Naive B cell (primary cell): ENCODE data around the gene CLSTN3. TPM values are rescaled to one million over a fixed set of nuclear protein-coding genes. Genes with fewer than 3 reads are reported as not detected.

ENCODE experiments used
- ATAC-seq, 2 donors: fragments of 150-1000 bp; cut with Tn5 transposase; 2 replicates each; pipeline ENCODE4 v1.10.0; 2021; ENCODE audit warnings: low read depth in 2 of 2, mild to moderate bottlenecking in 2 of 2, moderate library complexity in 2 of 2
- DNase-seq: peaks from one replicate; pipeline ENCODE4 v3.0.0; 2022
- H3K27ac Mint-ChIP-seq, 6 donors: one replicate each; pipeline ENCODE4 v1.8.0; 2020 to 2022; ENCODE audit warnings: mild to moderate bottlenecking in 6 of 6, mixed read lengths in 6 of 6, moderate library complexity in 5 of 6, inconsistent platforms in 2 of 6
- H3K27me3 Mint-ChIP-seq, 3 donors: one replicate each; pipeline ENCODE4 v1.8.0; 2021 to 2022; ENCODE audit warnings: mixed read lengths in 3 of 3, mild to moderate bottlenecking in 1 of 3
- H3K36me3 Mint-ChIP-seq, 2 donors: one replicate each; pipeline ENCODE4 v1.8.0; 2020 to 2022; ENCODE audit warnings: mixed read lengths in 2 of 2, inconsistent platforms in 1 of 2, mild to moderate bottlenecking in 1 of 2
- H3K4me1 Mint-ChIP-seq, 3 donors: one replicate each; pipeline ENCODE4 v1.8.0; 2020 to 2022; ENCODE audit warnings: mixed read lengths in 3 of 3, inconsistent platforms in 1 of 3, mild to moderate bottlenecking in 1 of 3, moderate library complexity in 1 of 3
- H3K4me3 Mint-ChIP-seq, 8 donors: one replicate each; pipeline ENCODE4 v1.8.0; 2020 to 2022; ENCODE audit warnings: mild to moderate bottlenecking in 8 of 8, mixed read lengths in 8 of 8, moderate library complexity in 8 of 8, inconsistent platforms in 2 of 8
- H3K9me3 Mint-ChIP-seq, 7 donors: one replicate each; pipeline ENCODE4 v1.8.0; 2020 to 2022; ENCODE audit warnings: mixed read lengths in 7 of 7, mild to moderate bottlenecking in 5 of 7, inconsistent platforms in 2 of 7, moderate library complexity in 1 of 7
- polyA plus RNA-seq, 6 donors: library from polyadenylated mRNA; unstranded; fragments of 300-500 nt; fragmentation: Illumina TruSeq; gene quantifications; one replicate each; pipeline ENCODE4 v1.2.3, GENCODE V29; 2021; ENCODE audit warnings: low read depth in 6 of 6

Gene CLSTN3
- polyA plus RNA-seq, 6 donors from 2014 or later: 1.7 to 3.4 (median 2.9) TPM; not detected in 1

- ATAC-seq (no peak), DNase-seq (no peak)
- Mint-ChIP-seq H3K27me3 (no peaks in the 10 kb centered on the region), H3K4me1 (peaks cover 0 to 10% (median 0%) of the 10 kb centered on the region in 3 donors), H3K27ac (peak overlapping the region in 2 of 6 donors; percentile 7 to 67), H3K4me3 (no peak overlapping the region), H3K36me3 (peaks cover 7 to 15% of the 10 kb centered on the region in 2 donors), H3K9me3 (no peaks in the 10 kb centered on the region)
Observed at GRCh38 chr12:7137908-7138307, 7.7 kb downstream of the CLSTN3 start.

GRCh38 chr12:7139200-7139599, 9.0 kb downstream of the CLSTN3 start:
- peaks cover 7 to 15% of the 10 kb centered on the region in 2 donors for H3K36me3 Mint-ChIP-seq
- H3K27me3 Mint-ChIP-seq: no peaks in the 10 kb centered on the region
- H3K9me3 Mint-ChIP-seq: no peaks in the 10 kb centered on the region
- no peak for ATAC-seq
- no peak overlapping the region for H3K27ac Mint-ChIP-seq
- peaks cover 0 to 10% (median 0%) of the 10 kb centered on the region in 3 donors for H3K4me1 Mint-ChIP-seq
- H3K4me3 Mint-ChIP-seq: no peak overlapping the region
- no peak for DNase-seq

- Mint-ChIP-seq H3K4me1 (peaks cover 0 to 10% (median 0%) of the 10 kb centered on the region in 3 donors), H3K27me3 (no peaks in the 10 kb centered on the region), H3K27ac (no peak overlapping the region), H3K9me3 (no peaks in the 10 kb centered on the region), H3K4me3 (no peak overlapping the region), H3K36me3 (peaks cover 11 to 15% of the 10 kb centered on the region in 2 donors)
- no peak for ATAC-seq
- no peak for DNase-seq
Observed at GRCh38 chr12:7141351-7142005, 11.3 kb downstream of the CLSTN3 start.

- ATAC-seq (peak; percentile 65 to 86), DNase-seq (peak; percentile 30)
- H3K4me3 Mint-ChIP-seq: no peak overlapping the region
- H3K9me3 Mint-ChIP-seq: no peaks in the 10 kb centered on the region
- H3K27ac Mint-ChIP-seq: peak overlapping the region in 1 of 6 donors; percentile 42
- H3K27me3 Mint-ChIP-seq: no peaks in the 10 kb centered on the region
- H3K36me3 Mint-ChIP-seq: peaks cover 14 to 15% of the 10 kb centered on the region in 2 donors
- peaks cover 0 to 10% (median 0%) of the 10 kb centered on the region in 3 donors for H3K4me1 Mint-ChIP-seq
Observed at GRCh38 chr12:7142056-7142644, 12.0 kb downstream of the CLSTN3 start.

- Mint-ChIP-seq H3K36me3 (peaks cover 11 to 14% of the 10 kb centered on the region in 2 donors), H3K4me3 (peak overlapping the region in 1 of 8 donors; percentile 21), H3K27ac (peak overlapping the region in 1 of 6 donors; percentile 22), H3K9me3 (no peaks in the 10 kb centered on the region), H3K27me3 (no peaks in the 10 kb centered on the region), H3K4me1 (peaks cover 0 to 10% (median 0%) of the 10 kb centered on the region in 3 donors)
- no peak for DNase-seq
- ATAC-seq: no peak
Observed at GRCh38 chr12:7142809-7143465, 12.8 kb downstream of the CLSTN3 start.

GRCh38 chr12:7143564-7143963, 13.4 kb downstream of the CLSTN3 start:
- DNase-seq: no peak
- peak overlapping the region in 1 of 6 donors; percentile 27 for H3K27ac Mint-ChIP-seq
- no peak for ATAC-seq
- no peaks in the 10 kb centered on the region for H3K27me3 Mint-ChIP-seq
- no peak overlapping the region for H3K4me3 Mint-ChIP-seq
- no peaks in the 10 kb centered on the region for H3K9me3 Mint-ChIP-seq
- H3K4me1 Mint-ChIP-seq: peaks cover 0 to 10% (median 0%) of the 10 kb centered on the region in 3 donors
- peaks cover 11 to 14% of the 10 kb centered on the region in 2 donors for H3K36me3 Mint-ChIP-seq

- no peaks in the 10 kb centered on the region for H3K27me3 Mint-ChIP-seq
- H3K4me3 Mint-ChIP-seq: no peak overlapping the region
- DNase-seq (peak; percentile 18), ATAC-seq (peak; percentile 38 to 45)
- peaks cover 0 to 10% (median 0%) of the 10 kb centered on the region in 3 donors for H3K4me1 Mint-ChIP-seq
- H3K9me3 Mint-ChIP-seq: no peaks in the 10 kb centered on the region
- peaks cover 9 to 11% of the 10 kb centered on the region in 2 donors for H3K36me3 Mint-ChIP-seq
- H3K27ac Mint-ChIP-seq: no peak overlapping the region
Observed at GRCh38 chr12:7144414-7145120, 14.4 kb downstream of the CLSTN3 start.

- Mint-ChIP-seq H3K27ac (peak overlapping the region in 1 of 6 donors; percentile 34), H3K36me3 (peaks cover 14 to 18% of the 10 kb centered on the region in 2 donors), H3K27me3 (no peaks in the 10 kb centered on the region), H3K4me1 (peaks cover 0 to 10% (median 0%) of the 10 kb centered on the region in 3 donors), H3K4me3 (no peak overlapping the region), H3K9me3 (no peaks in the 10 kb centered on the region)
- no peak for DNase-seq
- no peak for ATAC-seq
Observed at GRCh38 chr12:7145671-7146070, 15.5 kb downstream of the CLSTN3 start.

- H3K36me3 Mint-ChIP-seq: peaks cover 12 to 18% of the 10 kb centered on the region in 2 donors
- no peak overlapping the region for H3K4me3 Mint-ChIP-seq
- H3K27me3 Mint-ChIP-seq: no peaks in the 10 kb centered on the region
- H3K9me3 Mint-ChIP-seq: no peaks in the 10 kb centered on the region
- H3K4me1 Mint-ChIP-seq: peaks cover 0 to 10% (median 0%) of the 10 kb centered on the region in 3 donors
- H3K27ac Mint-ChIP-seq: peak overlapping the region in 3 of 6 donors; percentile 9 to 34 (median 27)
- DNase-seq: no peak
- no peak for ATAC-seq
Observed at GRCh38 chr12:7146228-7146627, 16.1 kb downstream of the CLSTN3 start.

- peaks cover 7 to 18% of the 10 kb centered on the region in 2 donors for H3K36me3 Mint-ChIP-seq
- ATAC-seq (no peak), DNase-seq (no peak)
- H3K27me3 Mint-ChIP-seq: no peaks in the 10 kb centered on the region
- H3K27ac Mint-ChIP-seq: peak overlapping the region in 1 of 6 donors; percentile 9
- peaks cover 0 to 9% (median 0%) of the 10 kb centered on the region in 3 donors for H3K4me1 Mint-ChIP-seq
- H3K9me3 Mint-ChIP-seq: no peaks in the 10 kb centered on the region
- no peak overlapping the region for H3K4me3 Mint-ChIP-seq
Observed at GRCh38 chr12:7146906-7147305, 16.7 kb downstream of the CLSTN3 start.

GRCh38 chr12:7150356-7150755, 20.2 kb downstream of the CLSTN3 start:
- H3K27ac Mint-ChIP-seq: no peak overlapping the region
- H3K27me3 Mint-ChIP-seq: no peaks in the 10 kb centered on the region
- peaks cover 7 to 18% of the 10 kb centered on the region in 2 donors for H3K36me3 Mint-ChIP-seq
- DNase-seq: no peak
- no peaks in the 10 kb centered on the region for H3K4me1 Mint-ChIP-seq
- H3K4me3 Mint-ChIP-seq: no peak overlapping the region
- ATAC-seq: no peak
- no peaks in the 10 kb centered on the region for H3K9me3 Mint-ChIP-seq

GRCh38 chr12:7150841-7151240, 20.7 kb downstream of the CLSTN3 start:
- Mint-ChIP-seq H3K27ac (no peak overlapping the region), H3K36me3 (peaks cover 7 to 18% of the 10 kb centered on the region in 2 donors), H3K9me3 (no peaks in the 10 kb centered on the region), H3K27me3 (no peaks in the 10 kb centered on the region), H3K4me3 (no peak overlapping the region), H3K4me1 (no peaks in the 10 kb centered on the region)
- DNase-seq (no peak), ATAC-seq (no peak)

GRCh38 chr12:7151532-7151931, 21.4 kb downstream of the CLSTN3 start:
- no peaks in the 10 kb centered on the region for H3K9me3 Mint-ChIP-seq
- no peaks in the 10 kb centered on the region for H3K4me1 Mint-ChIP-seq
- H3K27me3 Mint-ChIP-seq: no peaks in the 10 kb centered on the region
- H3K4me3 Mint-ChIP-seq: no peak overlapping the region
- H3K27ac Mint-ChIP-seq: no peak overlapping the region
- peaks cover 7 to 13% of the 10 kb centered on the region in 2 donors for H3K36me3 Mint-ChIP-seq
- DNase-seq (no peak), ATAC-seq (no peak)
